ENCODE results near the gene PCDHA3.
"Not testable (repeated sequence)": the region's sequence is repeated elsewhere in the genome, so short reads cannot be mapped to it uniquely, and the experiment has no call there.

The PCDHA3 gene

DNA sequence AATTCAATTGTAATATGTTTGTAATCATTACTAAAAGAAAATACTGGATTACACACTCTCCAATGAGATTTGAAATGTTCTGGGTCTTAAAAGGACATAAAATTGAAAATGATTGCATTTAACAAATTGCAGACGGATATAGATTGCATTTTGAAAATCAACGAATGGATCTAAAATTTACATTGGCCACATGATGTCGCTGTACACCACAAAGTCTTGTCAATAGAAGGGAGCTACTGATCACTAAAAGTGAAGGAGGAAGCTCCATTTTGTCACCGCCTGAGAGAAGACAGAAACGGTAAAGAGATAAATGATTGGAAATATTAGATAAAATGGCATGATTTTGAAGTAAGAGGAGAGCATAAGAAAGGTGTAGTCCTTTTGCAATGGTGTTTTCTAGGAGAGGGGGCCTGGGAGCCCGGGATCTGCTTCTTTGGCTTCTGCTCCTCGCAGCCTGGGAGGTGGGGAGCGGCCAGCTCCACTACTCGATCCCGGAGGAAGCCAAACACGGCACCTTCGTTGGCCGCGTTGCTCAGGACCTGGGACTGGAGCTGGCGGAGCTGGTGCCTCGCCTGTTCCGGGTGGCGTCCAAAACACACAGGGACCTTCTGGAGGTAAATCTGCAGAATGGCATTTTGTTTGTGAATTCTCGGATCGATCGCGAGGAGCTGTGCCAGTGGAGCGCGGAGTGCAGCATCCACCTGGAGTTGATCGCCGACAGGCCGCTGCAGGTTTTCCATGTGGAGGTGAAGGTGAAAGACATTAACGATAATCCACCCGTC lies 14.8 kb upstream of the PCDHA3 start, which contains the start of gene PCDHA1:
Gene PCDHA1 (plus strand): TSS at position 236 of the 782 bp plus-strand sequence.
- Histone ChIP-seq H3K9me3 (ENCODE audit: severe bottlenecking) (peaks cover 20% of the 10 kb centered on the region), H3K4me3 (ENCODE audit: severe bottlenecking) (no peak within 1 kb of the TSS)
- DNase-seq (ENCODE audit: low spot score), result no peak

DNA sequence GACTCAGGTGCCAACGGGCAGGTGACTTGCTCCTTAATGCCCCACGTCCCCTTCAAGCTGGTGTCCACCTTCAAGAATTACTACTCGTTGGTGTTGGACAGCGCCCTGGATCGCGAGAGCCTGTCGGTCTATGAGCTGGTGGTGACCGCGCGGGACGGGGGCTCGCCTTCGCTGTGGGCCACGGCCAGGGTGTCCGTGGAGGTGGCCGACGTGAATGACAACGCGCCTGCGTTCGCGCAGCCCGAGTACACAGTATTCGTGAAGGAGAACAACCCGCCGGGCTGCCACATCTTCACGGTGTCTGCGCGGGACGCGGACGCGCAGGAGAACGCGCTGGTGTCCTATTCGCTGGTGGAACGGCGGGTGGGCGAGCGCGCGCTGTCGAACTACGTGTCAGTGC lies 13.4 kb upstream of the PCDHA3 start:
- Histone ChIP-seq H3K27me3 (ENCODE audit: insufficient read depth, poor library complexity, severe bottlenecking) (peaks cover 45% of the 10 kb centered on the region), H3K9me3 (ENCODE audit: severe bottlenecking) (peaks cover 15% of the 10 kb centered on the region)
- not testable (repeated sequence) for H3K36me3 ChIP-seq (ENCODE audit: low read depth); H3K27ac ChIP-seq (ENCODE audit: poor library complexity, severe bottlenecking); H3K4me3 ChIP-seq (ENCODE audit: severe bottlenecking); H3K4me1 ChIP-seq (ENCODE audit: insufficient read depth, poor library complexity, severe bottlenecking); DNase-seq (ENCODE audit: low spot score); ATAC-seq (ENCODE audit: low read depth)

More for the DNA sequence above, 14.8 kb upstream of the PCDHA3 start, which contains the start of gene PCDHA1:
- Histone ChIP-seq H3K36me3 (ENCODE audit: low read depth) (no peaks in the 10 kb centered on the region), H3K27me3 (ENCODE audit: insufficient read depth, poor library complexity, severe bottlenecking) (peaks cover 43% of the 10 kb centered on the region), H3K4me1 (ENCODE audit: insufficient read depth, poor library complexity, severe bottlenecking) (no peaks in the 10 kb centered on the region), H3K27ac (ENCODE audit: poor library complexity, severe bottlenecking) (no peak within 1 kb of the TSS)
- TF ChIP-seq, protein P1, sequence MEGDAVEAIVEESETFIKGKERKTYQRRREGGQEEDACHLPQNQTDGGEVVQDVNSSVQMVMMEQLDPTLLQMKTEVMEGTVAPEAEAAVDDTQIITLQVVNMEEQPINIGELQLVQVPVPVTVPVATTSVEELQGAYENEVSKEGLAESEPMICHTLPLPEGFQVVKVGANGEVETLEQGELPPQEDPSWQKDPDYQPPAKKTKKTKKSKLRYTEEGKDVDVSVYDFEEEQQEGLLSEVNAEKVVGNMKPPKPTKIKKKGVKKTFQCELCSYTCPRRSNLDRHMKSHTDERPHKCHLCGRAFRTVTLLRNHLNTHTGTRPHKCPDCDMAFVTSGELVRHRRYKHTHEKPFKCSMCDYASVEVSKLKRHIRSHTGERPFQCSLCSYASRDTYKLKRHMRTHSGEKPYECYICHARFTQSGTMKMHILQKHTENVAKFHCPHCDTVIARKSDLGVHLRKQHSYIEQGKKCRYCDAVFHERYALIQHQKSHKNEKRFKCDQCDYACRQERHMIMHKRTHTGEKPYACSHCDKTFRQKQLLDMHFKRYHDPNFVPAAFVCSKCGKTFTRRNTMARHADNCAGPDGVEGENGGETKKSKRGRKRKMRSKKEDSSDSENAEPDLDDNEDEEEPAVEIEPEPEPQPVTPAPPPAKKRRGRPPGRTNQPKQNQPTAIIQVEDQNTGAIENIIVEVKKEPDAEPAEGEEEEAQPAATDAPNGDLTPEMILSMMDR (IDR thresholded peaks at IDR 0.05; ENCODE audit: poor library complexity, severe bottlenecking), result peak; percentile 26
- no peak for ATAC-seq (ENCODE audit: low read depth)

DNA sequence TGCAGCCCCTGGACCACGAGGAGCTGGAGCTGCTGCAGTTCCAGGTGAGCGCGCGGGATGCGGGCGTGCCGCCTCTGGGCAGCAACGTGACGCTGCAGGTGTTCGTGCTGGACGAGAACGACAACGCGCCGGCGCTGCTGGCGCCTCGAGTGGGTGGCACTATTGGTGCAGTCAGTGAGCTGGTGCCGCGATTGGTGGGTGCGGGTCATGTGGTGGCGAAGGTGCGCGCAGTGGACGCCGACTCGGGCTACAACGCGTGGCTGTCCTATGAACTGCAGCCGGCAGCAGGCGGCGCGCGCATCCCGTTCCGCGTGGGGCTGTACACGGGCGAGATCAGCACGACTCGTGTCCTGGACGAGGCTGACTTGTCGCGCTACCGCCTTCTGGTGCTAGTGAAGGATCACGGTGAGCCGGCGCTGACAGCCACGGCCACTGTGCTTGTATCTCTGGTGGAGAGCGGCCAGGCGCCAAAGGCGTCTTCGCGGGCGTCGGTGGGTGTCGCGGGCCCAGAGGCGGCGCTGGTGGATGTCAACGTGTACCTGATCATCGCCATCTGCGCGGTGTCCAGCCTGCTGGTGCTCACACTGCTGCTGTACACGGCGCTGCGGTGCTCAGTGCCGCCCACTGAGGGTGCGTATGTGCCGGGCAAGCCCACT lies 12.9 kb upstream of the PCDHA3 start:
- Histone ChIP-seq H3K9me3 (ENCODE audit: severe bottlenecking) (peaks cover 12% of the 10 kb centered on the region), H3K27me3 (ENCODE audit: insufficient read depth, poor library complexity, severe bottlenecking) (peaks cover 45% of the 10 kb centered on the region)
- DNase-seq (ENCODE audit: low spot score); H3K4me3 ChIP-seq (ENCODE audit: severe bottlenecking); H3K27ac ChIP-seq (ENCODE audit: poor library complexity, severe bottlenecking); H3K4me1 ChIP-seq (ENCODE audit: insufficient read depth, poor library complexity, severe bottlenecking); H3K36me3 ChIP-seq (ENCODE audit: low read depth); ATAC-seq (ENCODE audit: low read depth): not testable (repeated sequence)

DNA sequence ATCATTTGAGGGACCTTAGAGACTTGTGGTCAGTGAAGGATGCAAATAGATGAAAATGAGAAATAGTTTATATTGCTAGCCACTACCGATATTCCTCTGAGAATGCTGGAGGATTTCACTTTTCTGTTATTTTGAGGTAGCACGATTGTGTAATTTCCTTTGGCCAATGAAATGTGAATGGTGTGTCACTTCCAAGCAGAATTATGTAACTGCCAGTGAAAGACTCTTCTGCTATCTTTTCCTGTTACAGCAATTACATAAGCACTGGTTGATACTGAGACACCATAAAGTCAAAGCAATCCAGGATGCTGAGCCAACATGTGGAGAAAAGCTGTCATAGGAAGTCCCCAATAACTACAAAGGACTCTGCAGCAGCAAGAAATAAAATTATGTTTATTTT lies 9.8 kb upstream of the PCDHA3 start:
- Histone ChIP-seq H3K36me3 (ENCODE audit: low read depth) (no peaks in the 10 kb centered on the region), H3K4me1 (ENCODE audit: insufficient read depth, poor library complexity, severe bottlenecking) (no peaks in the 10 kb centered on the region), H3K9me3 (ENCODE audit: severe bottlenecking) (peaks cover 16% of the 10 kb centered on the region), H3K27me3 (ENCODE audit: insufficient read depth, poor library complexity, severe bottlenecking) (peaks cover 63% of the 10 kb centered on the region), H3K4me3 (ENCODE audit: severe bottlenecking) (no peak overlapping the region), H3K27ac (ENCODE audit: poor library complexity, severe bottlenecking) (no peak overlapping the region)
- ATAC-seq (ENCODE audit: low read depth) (no peak), DNase-seq (ENCODE audit: low spot score) (no peak)
- TF ChIP-seq, protein P1 (IDR thresholded peaks at IDR 0.05; ENCODE audit: poor library complexity, severe bottlenecking), result no peak

DNA sequence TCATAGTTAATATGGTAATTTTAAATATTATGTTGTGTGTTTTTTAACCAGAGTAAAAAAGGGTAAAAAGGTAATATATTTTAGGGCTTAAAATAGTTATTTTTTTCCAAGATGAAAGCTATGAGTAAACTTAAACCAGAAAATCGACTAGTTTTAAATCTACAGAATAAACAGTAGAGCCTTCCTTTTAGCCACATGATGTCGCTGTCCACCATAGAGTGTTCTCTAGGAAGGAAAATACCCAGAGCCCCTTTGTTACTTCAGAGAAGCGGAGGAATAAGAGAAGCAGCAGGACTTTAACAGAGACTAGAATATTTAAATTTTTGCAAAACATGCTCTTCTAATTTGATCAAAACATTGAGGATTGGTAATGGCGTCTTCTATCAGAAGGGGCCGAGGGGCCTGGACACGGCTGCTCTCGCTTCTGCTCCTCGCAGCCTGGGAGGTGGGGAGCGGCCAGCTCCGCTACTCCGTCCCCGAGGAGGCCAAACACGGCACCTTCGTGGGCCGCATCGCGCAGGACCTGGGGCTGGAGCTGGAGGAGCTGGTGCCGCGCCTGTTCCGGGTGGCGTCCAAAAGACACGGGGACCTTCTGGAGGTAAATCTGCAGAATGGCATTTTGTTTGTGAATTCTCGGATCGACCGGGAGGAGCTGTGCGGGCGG lies 6.1 kb upstream of the PCDHA3 start, which contains the start of gene PCDHA2:
Gene PCDHA2 (plus strand): TSS at position 258 of the 664 bp plus-strand sequence.
- no peaks in the 10 kb centered on the region for H3K36me3 ChIP-seq (ENCODE audit: low read depth)
- H3K27ac ChIP-seq (ENCODE audit: poor library complexity, severe bottlenecking), result no peak within 1 kb of the TSS

More for the DNA sequence above, 6.1 kb upstream of the PCDHA3 start, which contains the start of gene PCDHA2:
- TF ChIP-seq, protein P1 (IDR thresholded peaks at IDR 0.05; ENCODE audit: poor library complexity, severe bottlenecking), result no peak
- no peak for ATAC-seq (ENCODE audit: low read depth)
- Histone ChIP-seq H3K9me3 (ENCODE audit: severe bottlenecking) (peaks cover 4% of the 10 kb centered on the region), H3K4me1 (ENCODE audit: insufficient read depth, poor library complexity, severe bottlenecking) (no peaks in the 10 kb centered on the region), H3K4me3 (ENCODE audit: severe bottlenecking) (no peak within 1 kb of the TSS), H3K27me3 (ENCODE audit: insufficient read depth, poor library complexity, severe bottlenecking) (peaks cover 41% of the 10 kb centered on the region)
- no peak for DNase-seq (ENCODE audit: low spot score)
